ENCODE data around the gene FHAD1.

Gene FHAD1

DNA sequence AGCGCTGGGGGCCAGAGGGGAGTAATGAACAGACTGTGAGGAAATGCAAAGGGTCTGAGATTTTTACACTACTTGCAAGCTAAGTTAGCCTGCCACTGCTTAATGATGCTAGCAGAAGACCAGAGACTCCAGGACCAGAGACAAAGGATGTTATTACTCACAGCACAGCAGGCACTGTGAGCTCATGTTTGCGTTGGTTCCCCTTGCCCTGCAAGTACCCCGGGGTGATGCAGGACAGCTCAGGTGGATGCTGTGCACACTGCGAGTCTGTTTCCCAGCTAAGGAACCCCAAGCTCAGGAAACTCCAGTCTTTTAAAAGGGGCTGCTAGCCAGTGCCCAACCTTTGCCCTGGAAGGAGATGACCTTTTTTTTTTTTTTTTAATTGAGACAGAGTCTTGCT, 1.2 kb downstream of the FHAD1 start:
- TF ChIP-seq Cebpa-rat (IDR thresholded peaks at IDR 0.05): no peak
- Histone ChIP-seq H3K27me3 (peaks cover 0 to 18% (median 10%) of the 10 kb centered on the region in 11 experiments; a peak in 16 of 22 replicates), H3K4me2 (peak overlapping the region in 4 of 11 experiments; percentile 43 to 56 (median 46); a peak in 4 of 22 replicates), H3K36me3 (no peaks in the 10 kb centered on the region), H3K4me3 (no peak overlapping the region), H3K9ac (no peak overlapping the region), H3K9me3 (replicated peaks in 1 of 11) (peaks cover 0 to 36% (median 21%) of the 10 kb centered on the region in 11 experiments; a peak in 18 of 22 replicates), H3K4me1 (peaks cover 30 to 50% (median 40%) of the 10 kb centered on the region in 10 experiments), H4K20me1 (no peaks in the 10 kb centered on the region), H3K27ac (no peak overlapping the region)

DNA sequence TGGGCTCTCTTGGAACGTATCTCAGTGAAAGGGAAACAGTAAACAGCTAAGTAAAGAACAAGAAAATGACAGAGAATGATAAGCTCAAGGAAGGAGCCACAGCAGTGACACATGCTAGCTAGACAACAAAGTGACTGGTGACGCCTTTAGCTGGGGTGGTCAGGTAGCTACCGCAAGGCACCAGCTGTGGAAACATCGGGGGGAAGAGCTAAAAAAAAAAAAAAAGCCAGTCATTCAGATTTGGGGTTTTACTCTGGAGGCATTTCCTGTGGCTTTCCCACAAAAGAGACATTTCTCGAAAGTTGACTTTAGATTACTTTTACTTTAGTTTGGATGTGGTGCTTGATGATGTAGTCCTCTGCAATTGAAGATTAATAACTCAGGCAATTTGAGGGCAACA, 2.1 kb downstream of the FHAD1 start:
- Histone ChIP-seq H3K9me3 (replicated peaks in 1 of 11) (peaks cover 0 to 36% (median 21%) of the 10 kb centered on the region in 11 experiments; a peak in 18 of 22 replicates), H3K27me3 (peaks cover 0 to 18% (median 10%) of the 10 kb centered on the region in 11 experiments; a peak in 16 of 22 replicates), H3K4me3 (no peak overlapping the region), H4K20me1 (no peaks in the 10 kb centered on the region), H3K4me1 (peaks cover 31 to 50% (median 44%) of the 10 kb centered on the region in 10 experiments), H3K9ac (no peak overlapping the region; a peak in 1 of 22 replicates), H3K4me2 (peak overlapping the region; percentile 43 to 81 (median 65)), H3K27ac (no peak overlapping the region), H3K36me3 (no peaks in the 10 kb centered on the region)
- no peak for TF ChIP-seq Cebpa-rat (IDR thresholded peaks at IDR 0.05)

DNA sequence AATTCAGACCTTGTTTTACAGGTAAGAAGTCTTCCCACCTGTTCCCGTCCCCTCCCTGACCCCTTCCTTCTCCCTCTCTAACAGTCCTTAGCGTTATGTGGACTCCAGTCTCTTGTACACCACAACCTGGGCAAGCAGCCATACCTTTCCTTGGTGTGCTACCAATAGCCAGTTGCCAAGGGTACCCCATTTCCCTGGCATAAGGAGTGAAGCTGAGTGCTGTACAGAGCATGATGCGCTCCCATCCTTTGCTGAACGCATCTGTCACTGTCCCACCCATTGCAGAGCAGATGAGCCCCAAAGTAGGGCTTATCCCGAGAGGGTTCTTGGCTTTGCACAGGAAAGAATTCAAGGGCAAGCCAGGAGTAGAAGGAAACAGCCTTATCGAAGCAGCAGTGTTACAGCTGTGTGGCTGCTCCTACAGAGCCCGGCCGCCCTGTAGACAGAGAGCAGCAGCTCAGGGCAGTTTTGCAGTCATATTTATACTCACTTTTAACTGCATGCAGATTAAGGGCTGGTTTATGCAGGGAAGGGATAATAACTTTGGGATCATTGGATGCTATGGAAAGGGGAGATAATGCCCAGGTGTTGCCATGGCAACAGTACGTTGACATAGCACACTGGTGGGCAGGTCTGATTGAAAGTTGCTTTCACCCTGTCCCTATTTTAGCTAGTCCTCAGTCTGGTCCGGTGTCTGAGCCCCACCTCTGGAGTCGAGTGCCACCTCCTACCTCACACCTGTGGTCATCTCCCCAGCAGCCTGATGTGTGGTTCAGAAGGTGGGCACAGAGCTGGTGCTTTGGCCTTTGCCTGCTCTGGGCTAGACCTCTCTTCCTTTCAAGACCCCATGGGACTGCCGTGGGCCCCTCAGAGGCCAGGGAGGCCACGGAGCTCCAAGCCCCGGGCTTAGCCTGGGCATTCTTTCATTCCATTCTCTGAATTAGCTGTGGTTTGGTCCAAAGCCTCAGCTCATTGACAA, 5.1 kb downstream of the FHAD1 start:
- no peak overlapping the region for H3K27ac ChIP-seq
- no peak for TF ChIP-seq Cebpa-rat (IDR thresholded peaks at IDR 0.05)
- peaks cover 0 to 12% (median 6%) of the 10 kb centered on the region in 11 experiments; a peak in 16 of 22 replicates for H3K27me3 ChIP-seq

DNA sequence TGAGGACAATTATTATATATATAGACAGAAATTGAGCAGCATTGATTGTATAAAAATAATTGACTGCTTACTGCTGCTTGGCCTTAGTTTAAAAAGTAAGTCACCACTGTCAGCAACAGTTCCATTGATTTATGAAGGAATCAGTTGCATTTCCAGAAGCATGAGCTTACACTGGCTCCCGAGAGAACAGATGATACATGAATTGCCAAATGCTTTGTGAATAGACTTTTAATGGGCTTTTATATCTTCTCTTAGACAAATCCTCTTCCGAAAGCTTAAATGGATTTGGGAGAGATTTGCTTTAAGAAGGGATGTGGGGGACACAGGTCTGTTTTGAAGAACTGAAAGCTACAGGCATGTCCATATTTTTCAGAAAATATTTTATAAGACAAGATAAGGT, 7.5 kb downstream of the FHAD1 start:
- H3K36me3 ChIP-seq: no peaks in the 10 kb centered on the region
- no peaks in the 10 kb centered on the region for H4K20me1 ChIP-seq
- H3K4me3 ChIP-seq: no peak overlapping the region
- H3K4me1 ChIP-seq: peaks cover 21 to 56% (median 28%) of the 10 kb centered on the region in 10 experiments
- H3K9ac ChIP-seq: no peak overlapping the region
- TF ChIP-seq Cebpa-rat (IDR thresholded peaks at IDR 0.05): no peak
- H3K27ac ChIP-seq: no peak overlapping the region
- 0 out of 22 replicates have a peak overlapping the region, but pooled peaks of 1 of the 11 experiments have one; percentile 10 for H3K4me2 ChIP-seq
- H3K27me3 ChIP-seq: peaks cover 0 to 3% (median 0%) of the 10 kb centered on the region in 11 experiments; a peak in 2 of 22 replicates
- H3K9me3 ChIP-seq (replicated peaks in 1 of 11): no peaks in the 10 kb centered on the region

More for the DNA sequence above, 5.1 kb downstream of the FHAD1 start:
- Histone ChIP-seq H3K9me3 (replicated peaks in 1 of 11) (peaks cover 0 to 6% (median 4%) of the 10 kb centered on the region in 11 experiments; a peak in 17 of 22 replicates), H4K20me1 (no peaks in the 10 kb centered on the region), H3K9ac (no peak overlapping the region), H3K36me3 (no peaks in the 10 kb centered on the region), H3K4me2 (peak overlapping the region; percentile 19 to 69 (median 45); a peak in 20 of 22 replicates), H3K4me3 (no peak overlapping the region), H3K4me1 (peaks cover 22 to 47% (median 30%) of the 10 kb centered on the region in 10 experiments)

DNA sequence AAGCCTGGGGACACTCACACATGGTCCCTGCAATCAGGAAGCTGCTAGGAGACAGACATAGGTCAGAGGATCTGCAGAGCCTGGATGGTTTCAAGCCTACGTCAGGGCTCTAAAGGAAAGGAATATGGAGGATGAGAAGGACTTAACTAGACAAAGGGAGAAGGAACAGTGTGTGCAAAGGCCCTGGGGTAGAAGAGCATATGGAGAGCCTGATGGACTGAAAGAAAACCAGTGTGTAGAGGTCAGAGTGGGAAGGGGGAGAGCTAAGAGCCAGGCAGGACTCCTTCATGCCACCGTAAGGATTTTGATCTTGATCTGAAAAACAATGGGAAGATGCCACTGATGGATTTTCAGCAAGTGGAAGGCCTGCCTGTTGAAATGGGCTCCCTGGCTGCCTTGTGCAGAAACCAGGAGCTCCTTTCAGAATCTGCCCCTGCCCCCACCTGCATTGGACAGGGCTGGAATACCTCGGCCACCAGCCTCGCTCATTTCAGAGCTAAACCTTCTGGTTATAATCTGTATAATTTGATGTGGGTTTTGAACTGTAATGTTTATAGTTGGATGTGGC, 8.6 kb downstream of the FHAD1 start:
- Histone ChIP-seq H3K27me3 (no peaks in the 10 kb centered on the region; a peak in 1 of 22 replicates), H3K9me3 (replicated peaks in 1 of 11) (no peaks in the 10 kb centered on the region), H3K4me2 (no peak overlapping the region), H3K4me3 (no peak overlapping the region), H3K4me1 (peaks cover 17 to 59% (median 31%) of the 10 kb centered on the region in 10 experiments), H3K9ac (no peak overlapping the region), H4K20me1 (no peaks in the 10 kb centered on the region), H3K27ac (no peak overlapping the region), H3K36me3 (no peaks in the 10 kb centered on the region)
- no peak for TF ChIP-seq Cebpa-rat (IDR thresholded peaks at IDR 0.05)

- Histone ChIP-seq H3K27me3 (no peaks in the 10 kb centered on the region), H3K9me3 (replicated peaks in 1 of 11) (no peaks in the 10 kb centered on the region), H3K9ac (no peak overlapping the region), H4K20me1 (no peaks in the 10 kb centered on the region), H3K36me3 (no peaks in the 10 kb centered on the region), H3K4me3 (no peak overlapping the region), H3K27ac (no peak overlapping the region), H3K4me2 (peak overlapping the region in 2 of 11 experiments; percentile 78 to 94; a peak in 4 of 22 replicates), H3K4me1 (peaks cover 26 to 66% (median 40%) of the 10 kb centered on the region in 10 experiments)
- no peak for TF ChIP-seq Cebpa-rat (IDR thresholded peaks at IDR 0.05)
Observed at GRCh38 chr1:15256584-15256983, 9.6 kb downstream of the FHAD1 start.

DNA sequence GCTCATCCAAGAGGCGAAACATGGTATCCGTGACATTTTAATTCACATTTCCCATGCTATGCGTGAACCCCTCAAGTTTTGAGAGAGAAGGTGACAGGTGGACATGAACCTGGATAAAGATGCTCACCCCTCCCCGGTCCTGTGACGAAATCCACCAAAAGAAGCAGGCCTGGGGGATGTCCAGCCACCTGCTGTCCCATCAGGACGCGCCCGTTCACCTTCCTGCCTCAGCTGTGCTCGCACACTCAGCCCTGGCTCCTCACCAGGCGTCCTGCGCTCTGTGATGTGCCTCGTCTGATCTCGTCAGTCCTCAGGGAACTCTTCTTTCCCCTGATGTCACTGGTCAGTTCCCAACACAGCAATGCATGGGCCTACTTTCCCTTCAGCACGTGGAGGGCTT, 10.3 kb downstream of the FHAD1 start:
- no peaks in the 10 kb centered on the region for H3K27me3 ChIP-seq
- no peak for TF ChIP-seq Cebpa-rat (IDR thresholded peaks at IDR 0.05)

GRCh38 chr1:15258833-15259621, 12.0 kb downstream of the FHAD1 start:
- no peak overlapping the region for H3K4me3 ChIP-seq
- H3K4me2 ChIP-seq: peak overlapping the region in 9 of 11 experiments; percentile 1 to 94 (median 67); a peak in 15 of 22 replicates
- peak overlapping the region in 3 of 11 experiments; percentile 69 to 78 (median 77); a peak in 7 of 22 replicates for H3K9ac ChIP-seq
- no peaks in the 10 kb centered on the region for H3K27me3 ChIP-seq
- no peaks in the 10 kb centered on the region for H3K9me3 ChIP-seq (replicated peaks in 1 of 11)
- TF ChIP-seq Cebpa-rat (IDR thresholded peaks at IDR 0.05): no peak
- no peaks in the 10 kb centered on the region for H3K36me3 ChIP-seq
- peak overlapping the region in 5 of 11 experiments; percentile 20 to 93 (median 82); a peak in 8 of 22 replicates for H3K27ac ChIP-seq
- peaks cover 23 to 75% (median 42%) of the 10 kb centered on the region in 10 experiments for H3K4me1 ChIP-seq
- no peaks in the 10 kb centered on the region for H4K20me1 ChIP-seq

More for the DNA sequence above, 10.3 kb downstream of the FHAD1 start:
- Histone ChIP-seq H3K4me1 (peaks cover 31 to 72% (median 45%) of the 10 kb centered on the region in 10 experiments), H3K4me3 (no peak overlapping the region), H3K4me2 (peak overlapping the region in 3 of 11 experiments; percentile 76 to 94 (median 78); a peak in 6 of 22 replicates), H3K27ac (peak overlapping the region in 3 of 11 experiments; percentile 82 to 93 (median 91); a peak in 4 of 22 replicates), H3K36me3 (no peaks in the 10 kb centered on the region), H4K20me1 (no peaks in the 10 kb centered on the region), H3K9me3 (replicated peaks in 1 of 11) (no peaks in the 10 kb centered on the region), H3K9ac (peak overlapping the region in 1 of 11 experiments; percentile 77; a peak in 1 of 22 replicates)
